Esophagus muscularis mucosa (tissue), 3 donors: ENCODE measurements around the gene BET1L.

Source experiments
- CTCF ChIP-seq, 3 experiments: fragments of 200-600 bp in 2 of 3; fragments of 450-650 bp in 1 of 3; sonication (generic) in 2 of 3; IDR thresholded peaks; one replicate each; pipeline ENCODE4 v1.5.1; 2017 to 2019; ENCODE audit warnings: antibody characterized with exemption in 3 of 3, mild to moderate bottlenecking in 2 of 3, moderate library complexity in 1 of 3
- POLR2A ChIP-seq: fragments of 450-650 bp; IDR thresholded peaks from one replicate; pipeline ENCODE4 v1.6.1; 2017; ENCODE audit warnings: antibody characterized with exemption, moderate library complexity, mild to moderate bottlenecking, low read depth

GRCh38 chr11:205221-206001 is 1.8 kb downstream of the BET1L start:
- no peak for TF ChIP-seq CTCF (IDR thresholded peaks at IDR 0.05)
- TF ChIP-seq POLR2A, result no peak
